Left ventricle myocardium inferior (tissue), 1 donor: ENCODE measurements around the gene SYTL1. TPM values are rescaled to one million over a fixed set of nuclear protein-coding genes. Genes with fewer than 3 reads are reported as not detected.
"Not testable (repeated sequence)": the region's sequence is repeated elsewhere in the genome, so short reads cannot be mapped to it uniquely, and the experiment has no call there.

Experiments
- DNase-seq: peaks from one replicate; pipeline ENCODE4 v3.0.0-alpha.2; 2020
- H3K27ac ChIP-seq: fragments of 200-600 bp; replicated peaks from 2 replicates; pipeline ENCODE4 v1.8.0; 2021
- H3K27me3 ChIP-seq: fragments of 200-600 bp; 2 replicates; pipeline ENCODE4 v1.8.0; 2021; ENCODE audit warnings: low read depth
- H3K36me3 ChIP-seq: fragments of 200-600 bp; 2 replicates; pipeline ENCODE4 v1.8.0; 2021
- H3K4me1 ChIP-seq: fragments of 200-600 bp; 2 replicates; pipeline ENCODE4 v1.8.0; 2021
- H3K4me3 ChIP-seq: fragments of 200-600 bp; 2 replicates; pipeline ENCODE4 v1.8.0; 2021; ENCODE audit warnings: mild to moderate bottlenecking, moderate library complexity
- H3K9me3 ChIP-seq: fragments of 200-600 bp; replicated peaks from 2 replicates; pipeline ENCODE4 v1.8.0; 2021
- intact Hi-C: fragments of 100-400 bp; cut with micrococcal nuclease; formaldehyde crosslinking; loops from one replicate; pipeline ENCODE4 v1.11.0; 2022
- total RNA-seq: library from RNA; stranded (reverse); fragmentation: NEBNext Ultra II Directional; extraction: Animal tissue kit (Norgen Biotek cat#: 25700); gene quantifications from one replicate; pipeline ENCODE4 v1.2.1, GENCODE V29; 2021
- TF ChIP-seq, protein P1 (sequence below): fragments of 200-600 bp; IDR thresholded peaks from 2 replicates; pipeline ENCODE4 v1.8.0; 2021; ENCODE audit warnings: antibody characterized with exemption, mild to moderate bottlenecking, borderline replicate concordance
- donor health status: DM: no; HTN: yes; CAD: no; lungs with severe emphysema.

SYTL1 gene
- total RNA-seq, 1 donor from 2014 or later = 1.1 TPM

DNA sequence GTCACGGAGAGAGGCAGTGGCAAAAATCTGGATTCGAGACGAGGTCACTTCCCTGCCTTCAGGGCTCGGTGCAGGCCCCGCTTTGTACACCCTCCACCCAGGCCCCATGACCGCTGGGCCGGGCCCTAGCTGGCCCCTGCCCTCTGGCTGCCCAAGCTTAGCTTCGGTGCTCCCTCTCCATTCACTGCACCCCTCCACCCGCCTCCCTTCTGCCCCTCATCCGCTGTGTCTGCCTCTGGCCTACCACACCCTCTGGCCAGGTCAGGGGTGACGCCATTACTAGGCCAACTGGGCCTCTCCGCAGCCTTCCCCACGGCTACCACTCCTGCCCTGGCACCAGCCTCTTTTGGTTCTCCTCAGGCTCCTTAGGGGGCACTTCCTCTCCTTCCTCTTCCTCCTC lies 41.8 kb downstream of the SYTL1 start:
- H3K27ac ChIP-seq = no peak overlapping the region
- H3K9me3 ChIP-seq = no peaks in the 10 kb centered on the region
- no peak for DNase-seq
- intact Hi-C loops = no loop called here
- peaks cover 27% of the 10 kb centered on the region for H3K4me1 ChIP-seq
- peaks cover 4% of the 10 kb centered on the region for H3K27me3 ChIP-seq
- TF ChIP-seq, protein P1, sequence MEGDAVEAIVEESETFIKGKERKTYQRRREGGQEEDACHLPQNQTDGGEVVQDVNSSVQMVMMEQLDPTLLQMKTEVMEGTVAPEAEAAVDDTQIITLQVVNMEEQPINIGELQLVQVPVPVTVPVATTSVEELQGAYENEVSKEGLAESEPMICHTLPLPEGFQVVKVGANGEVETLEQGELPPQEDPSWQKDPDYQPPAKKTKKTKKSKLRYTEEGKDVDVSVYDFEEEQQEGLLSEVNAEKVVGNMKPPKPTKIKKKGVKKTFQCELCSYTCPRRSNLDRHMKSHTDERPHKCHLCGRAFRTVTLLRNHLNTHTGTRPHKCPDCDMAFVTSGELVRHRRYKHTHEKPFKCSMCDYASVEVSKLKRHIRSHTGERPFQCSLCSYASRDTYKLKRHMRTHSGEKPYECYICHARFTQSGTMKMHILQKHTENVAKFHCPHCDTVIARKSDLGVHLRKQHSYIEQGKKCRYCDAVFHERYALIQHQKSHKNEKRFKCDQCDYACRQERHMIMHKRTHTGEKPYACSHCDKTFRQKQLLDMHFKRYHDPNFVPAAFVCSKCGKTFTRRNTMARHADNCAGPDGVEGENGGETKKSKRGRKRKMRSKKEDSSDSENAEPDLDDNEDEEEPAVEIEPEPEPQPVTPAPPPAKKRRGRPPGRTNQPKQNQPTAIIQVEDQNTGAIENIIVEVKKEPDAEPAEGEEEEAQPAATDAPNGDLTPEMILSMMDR = no peak
- H3K4me3 ChIP-seq = no peak overlapping the region
- H3K36me3 ChIP-seq = no peaks in the 10 kb centered on the region

- intact Hi-C loops, H3K4me3 ChIP-seq, H3K27me3 ChIP-seq, DNase-seq, H3K9me3 ChIP-seq, H3K36me3 ChIP-seq, H3K27ac ChIP-seq: not testable (repeated sequence)
- peaks cover 26% of the 10 kb centered on the region for H3K4me1 ChIP-seq
Observed at GRCh38 chr1:27384797-27385196, 43.0 kb downstream of the SYTL1 start.

DNA sequence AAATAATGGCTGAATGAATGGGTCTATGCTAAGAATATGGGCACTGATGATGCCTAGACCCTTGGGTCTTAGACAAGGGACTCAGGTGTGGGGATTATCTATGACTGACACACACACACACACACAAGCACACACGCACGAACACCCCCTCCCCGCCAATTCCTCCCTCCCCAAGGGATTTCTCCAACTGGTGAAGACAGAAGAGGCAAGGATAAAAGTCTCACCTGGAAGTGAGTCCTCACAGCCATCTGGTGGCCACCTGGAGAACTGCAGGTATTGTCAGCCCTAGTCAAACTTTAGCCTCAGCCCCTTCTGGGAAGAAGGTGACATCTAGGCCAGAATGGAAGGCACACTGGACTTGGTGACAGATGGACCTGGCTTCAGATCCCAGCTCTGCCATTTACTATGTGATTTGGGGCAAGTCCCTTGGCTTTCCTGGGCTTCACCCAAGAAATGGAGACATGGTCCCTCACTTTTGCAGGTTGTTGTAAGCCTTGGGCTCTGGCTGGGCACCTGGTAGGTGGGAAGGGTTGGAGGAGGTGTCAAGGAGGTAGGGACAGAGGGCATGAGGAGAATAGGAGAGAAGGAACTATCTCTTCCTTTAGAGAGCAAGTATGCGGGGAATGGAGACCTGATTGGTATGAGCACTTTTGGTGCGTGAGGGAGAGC lies 46.6 kb downstream of the SYTL1 start:
- Histone ChIP-seq H3K27ac (peak overlapping the region; percentile 68), H3K4me1 (peaks cover 28% of the 10 kb centered on the region), H3K4me3 (no peak overlapping the region), H3K36me3 (no peaks in the 10 kb centered on the region), H3K9me3 (no peaks in the 10 kb centered on the region), H3K27me3 (no peaks in the 10 kb centered on the region)
- TF ChIP-seq, protein P1 = peak; percentile 89
- DNase-seq = peak; percentile 68
- intact Hi-C loops = no loop called here

DNA sequence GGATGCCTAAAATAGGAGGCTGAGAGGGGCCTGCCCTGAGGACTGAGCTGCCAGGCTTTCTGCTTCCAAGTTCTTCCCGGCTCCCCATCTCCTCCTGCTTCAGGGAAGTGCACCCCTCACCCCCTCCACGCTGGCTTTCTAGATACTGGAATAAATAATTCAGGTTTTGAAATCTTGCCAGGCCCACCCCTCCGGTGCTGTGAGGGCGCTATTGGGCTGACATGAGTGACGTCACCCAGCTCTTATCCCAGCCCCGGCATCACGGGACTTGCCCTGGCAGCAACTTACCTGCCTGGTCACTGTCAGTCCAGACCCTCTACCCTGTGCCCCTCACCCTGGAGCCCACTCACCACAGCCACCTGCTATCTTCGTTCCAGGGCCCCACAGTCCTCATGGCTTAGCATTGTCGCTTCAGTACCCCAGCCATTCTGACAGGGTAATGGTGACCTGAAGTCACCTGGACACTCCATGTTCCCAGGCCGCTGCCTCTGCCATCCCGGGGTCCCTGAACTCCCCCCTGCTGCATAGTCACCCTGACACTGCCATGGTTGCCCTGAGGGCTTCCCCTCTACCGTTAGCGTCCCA lies 49.8 kb downstream of the SYTL1 start:
- no peaks in the 10 kb centered on the region for H3K9me3 ChIP-seq
- DNase-seq = peak; percentile 58
- peaks cover 45% of the 10 kb centered on the region for H3K4me1 ChIP-seq
- intact Hi-C loops = loop anchor here (5.0 kb wide), 1 partner anchor 89 kb away; no protein-coding TSS in a partner anchor
- TF ChIP-seq, protein P1 = no peak
- peak overlapping the region; percentile 64 for H3K4me3 ChIP-seq
- no peaks in the 10 kb centered on the region for H3K27me3 ChIP-seq
- no peaks in the 10 kb centered on the region for H3K36me3 ChIP-seq
- peak overlapping the region; percentile 68 for H3K27ac ChIP-seq

DNA sequence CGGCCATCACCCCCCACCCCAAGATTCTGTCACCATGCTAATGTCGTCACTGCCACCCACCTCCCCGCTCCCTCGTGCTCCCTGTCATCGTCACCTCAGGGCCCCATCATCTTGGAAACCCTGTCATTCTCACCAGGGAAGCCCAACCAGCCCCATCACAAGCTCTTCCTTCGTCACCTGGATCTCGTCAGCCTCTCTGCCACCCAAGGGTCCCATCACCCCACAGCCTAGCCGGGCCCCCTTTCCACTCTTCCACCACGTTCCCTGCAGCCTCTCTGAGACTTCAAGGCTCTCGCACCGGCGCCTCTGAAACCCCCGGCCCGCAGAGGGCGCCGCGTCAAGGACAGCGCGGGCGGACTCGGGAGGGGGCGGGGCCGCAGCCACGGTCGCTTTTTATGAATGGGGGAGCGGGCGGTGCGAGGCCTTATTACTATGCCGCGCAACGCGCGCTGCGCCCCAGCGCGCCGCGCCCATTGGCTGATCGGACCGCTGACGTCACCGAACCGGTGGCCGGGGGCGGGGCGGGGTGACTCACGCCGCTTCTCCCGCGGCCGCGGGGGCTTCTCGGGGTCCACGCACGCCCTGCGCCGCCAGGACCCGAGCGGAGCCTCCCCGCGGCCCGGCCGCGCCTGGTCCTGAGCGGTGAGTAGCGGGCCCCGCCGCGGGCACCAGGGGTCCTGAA lies 50.4 kb downstream of the SYTL1 start, which contains the start of gene GPR3:
TSS of gene GPR3 (plus strand) at position 527 of the 682 bp plus-strand sequence. CDS start 1,177 bp downstream, outside the sequence.
- Histone ChIP-seq H3K9me3 (no peaks in the 10 kb centered on the region), H3K4me1 (peaks cover 51% of the 10 kb centered on the region), H3K36me3 (no peaks in the 10 kb centered on the region), H3K27ac (peak within 1 kb of the TSS; percentile 68), H3K4me3 (peak within 1 kb of the TSS; percentile 64), H3K27me3 (no peaks in the 10 kb centered on the region)
- intact Hi-C loops = loop anchor here (5.0 kb wide), 1 partner anchor 90 kb away; no protein-coding TSS in a partner anchor
- DNase-seq = peak; percentile 93
- TF ChIP-seq, protein P1 = peak; percentile 63
